Measurements from ENCODE around the gene NOL8.

The NOL8 gene

GRCh38 chr9:92270511-92270910, 54.6 kb downstream of the NOL8 start:
- DNase-seq (ENCODE audit: low read depth in 3 of 3, low spot score in 1 of 3): no peak

- no peak for DNase-seq (ENCODE audit: low read depth in 3 of 3, low spot score in 1 of 3)
These were observed 58.7 kb downstream of the NOL8 start for GRCh38 chr9:92266486-92266885.

- DNase-seq (ENCODE audit: low read depth in 3 of 3, low spot score in 1 of 3): no peak
These were observed 60.0 kb downstream of the NOL8 start for GRCh38 chr9:92265154-92265553.

- DNase-seq (ENCODE audit: low read depth in 3 of 3, low spot score in 1 of 3): no peak
These were observed 62.0 kb downstream of the NOL8 start for GRCh38 chr9:92263131-92263530.

- no peak for DNase-seq (ENCODE audit: low read depth in 3 of 3, low spot score in 1 of 3)
These were observed 67.8 kb downstream of the NOL8 start for GRCh38 chr9:92257327-92257726.

GRCh38 chr9:92254381-92255337, 70.5 kb downstream of the NOL8 start:
- no peak for DNase-seq (ENCODE audit: low read depth in 3 of 3, low spot score in 1 of 3)

- no peak for DNase-seq (ENCODE audit: low read depth in 3 of 3, low spot score in 1 of 3)
These were observed 71.5 kb downstream of the NOL8 start for GRCh38 chr9:92253656-92254055.

GRCh38 chr9:92247981-92248380, 77.2 kb downstream of the NOL8 start:
- no peak for DNase-seq (ENCODE audit: low read depth in 3 of 3, low spot score in 1 of 3)
